OCI-LY3 (cell line): ENCODE measurements around the gene AHNAK2.

Experiments
- H2AFZ ChIP-seq: fragments of 200-600, 300-600 bp; shearing (Covaris generic); 2 replicates; pipeline ENCODE4 v1.6.0; 2014; ENCODE audit warnings: antibody characterized with exemption, low read depth, low read length
- H3K27ac ChIP-seq: fragments of 200-600, 300-600 bp; sonication (generic); 2 replicates; pipeline ENCODE4 v1.5.1; 2014; ENCODE audit warnings: mild to moderate bottlenecking, low read length, moderate library complexity, mixed read lengths
- H3K27me3 ChIP-seq: fragments of 200-600, 300-600 bp; sonication (generic); 2 replicates; pipeline ENCODE4 v1.6.1; 2014; ENCODE audit warnings: low read depth, low read length, mixed read lengths
- H3K36me3 ChIP-seq: fragments of 200-600, 300-600 bp; sonication (generic); replicated peaks from 2 replicates; pipeline ENCODE3; 2014; ENCODE audit warnings: low read depth, low read length, mixed read lengths
- H3K4me1 ChIP-seq: fragments of 300-600, 200-600 bp; sonication (generic); 2 replicates; pipeline ENCODE4 v1.6.1; 2014; ENCODE audit warnings: low read length, mixed read lengths
- H3K4me2 ChIP-seq: fragments of 200-600, 300-600 bp; sonication (generic); 2 replicates; pipeline ENCODE4 v1.6.1; 2014; ENCODE audit warnings: low read length, mixed read lengths
- H3K4me3 ChIP-seq: fragments of 300-600, 200-600 bp; sonication (generic); 2 replicates; pipeline ENCODE4 v1.5.1; 2014; ENCODE audit warnings: antibody characterized with exemption, mild to moderate bottlenecking, low read length, moderate library complexity
- H3K79me2 ChIP-seq: fragments of 300-600, 200-600 bp; shearing (Covaris generic); 2 replicates; pipeline ENCODE4 v1.6.1; 2014; ENCODE audit warnings: mild to moderate bottlenecking, low read length, mixed read lengths
- H3K9ac ChIP-seq: fragments of 300-600, 200-600 bp; shearing (Covaris generic); 2 replicates; pipeline ENCODE4 v1.6.0; 2014; ENCODE audit warnings: mild to moderate bottlenecking, low read length, moderate library complexity
- H3K9me3 ChIP-seq: fragments of 200-600, 300-600 bp; shearing (Covaris generic); 2 replicates; pipeline ENCODE4 v1.6.1; 2014; ENCODE audit warnings: low read length, mixed read lengths; ENCODE audit not compliant: insufficient read depth
- H4K20me1 ChIP-seq: fragments of 200-600, 300-600 bp; sonication (generic); 2 replicates; pipeline ENCODE4 v1.6.1; 2016; ENCODE audit warnings: low read length, mixed read lengths; ENCODE audit not compliant: insufficient read depth
- EZH2phosphoT487 ChIP-seq: fragments of 200-600 bp; shearing (Covaris generic); IDR thresholded peaks from 2 replicates; pipeline ENCODE4 v1.6.1; 2018; ENCODE audit warnings: antibody characterized with exemption, mixed run types, low read depth
- TF ChIP-seq, protein P1 (sequence below): fragments of 200-600, 300-600 bp; sonication (generic); IDR thresholded peaks from 2 replicates; pipeline ENCODE4 v1.5.1; 2014; ENCODE audit warnings: antibody characterized with exemption, low read length, low read depth

Gene AHNAK2

DNA sequence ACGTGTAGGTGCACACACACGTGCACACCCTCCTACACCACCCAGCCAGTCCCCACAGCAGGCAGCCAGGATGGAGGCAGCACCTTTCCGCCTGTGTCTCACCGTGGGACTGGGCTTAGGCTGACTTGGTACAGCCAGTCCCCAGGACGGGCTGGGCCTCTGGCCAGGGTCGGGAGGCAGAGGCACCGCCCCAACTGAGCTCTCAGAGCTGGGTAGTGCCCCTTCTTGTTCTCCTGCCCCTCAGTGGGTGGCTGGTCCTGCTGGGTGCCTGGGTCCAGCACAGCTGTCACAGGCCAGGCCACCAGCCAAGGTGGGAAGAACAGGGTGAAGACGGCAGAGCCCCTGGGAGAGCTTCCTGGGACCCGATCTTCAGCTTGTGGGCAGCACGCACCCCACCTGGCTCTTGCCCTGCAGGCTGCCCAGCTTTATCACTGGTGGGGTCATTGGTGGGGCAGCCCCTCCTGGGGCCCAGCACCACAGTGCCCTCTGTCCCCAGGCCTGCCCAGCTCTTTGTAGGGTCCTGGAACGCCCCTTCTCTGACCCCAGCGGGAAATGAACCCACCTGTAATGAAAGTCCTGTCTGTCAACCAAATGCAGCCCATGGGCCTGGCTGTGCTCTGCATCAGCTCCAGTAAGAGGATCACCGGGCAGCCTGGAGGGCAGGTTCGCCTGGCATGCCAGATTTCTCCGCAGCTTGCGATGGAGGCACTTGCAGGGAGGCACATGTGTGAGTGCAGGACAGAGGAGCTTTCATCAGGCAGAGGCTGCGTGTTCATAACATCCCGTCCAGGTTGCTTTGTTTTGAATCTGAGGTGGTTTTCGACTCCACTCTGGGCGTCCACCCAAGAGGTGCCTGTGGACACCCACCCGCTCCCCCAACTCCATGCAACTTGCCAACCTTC, 28.0 kb upstream of the AHNAK2 start:
- no peak overlapping the region for H3K27ac ChIP-seq
- no peak overlapping the region for H2AFZ ChIP-seq
- no peak overlapping the region for H3K4me2 ChIP-seq
- H3K9me3 ChIP-seq: no peaks in the 10 kb centered on the region
- H3K4me1 ChIP-seq: peaks cover 8% of the 10 kb centered on the region
- H4K20me1 ChIP-seq: peaks cover 49% of the 10 kb centered on the region
- H3K36me3 ChIP-seq: peaks cover 39% of the 10 kb centered on the region
- no peaks in the 10 kb centered on the region for H3K27me3 ChIP-seq
- TF ChIP-seq EZH2phosphoT487: no peak
- TF ChIP-seq, protein P1, sequence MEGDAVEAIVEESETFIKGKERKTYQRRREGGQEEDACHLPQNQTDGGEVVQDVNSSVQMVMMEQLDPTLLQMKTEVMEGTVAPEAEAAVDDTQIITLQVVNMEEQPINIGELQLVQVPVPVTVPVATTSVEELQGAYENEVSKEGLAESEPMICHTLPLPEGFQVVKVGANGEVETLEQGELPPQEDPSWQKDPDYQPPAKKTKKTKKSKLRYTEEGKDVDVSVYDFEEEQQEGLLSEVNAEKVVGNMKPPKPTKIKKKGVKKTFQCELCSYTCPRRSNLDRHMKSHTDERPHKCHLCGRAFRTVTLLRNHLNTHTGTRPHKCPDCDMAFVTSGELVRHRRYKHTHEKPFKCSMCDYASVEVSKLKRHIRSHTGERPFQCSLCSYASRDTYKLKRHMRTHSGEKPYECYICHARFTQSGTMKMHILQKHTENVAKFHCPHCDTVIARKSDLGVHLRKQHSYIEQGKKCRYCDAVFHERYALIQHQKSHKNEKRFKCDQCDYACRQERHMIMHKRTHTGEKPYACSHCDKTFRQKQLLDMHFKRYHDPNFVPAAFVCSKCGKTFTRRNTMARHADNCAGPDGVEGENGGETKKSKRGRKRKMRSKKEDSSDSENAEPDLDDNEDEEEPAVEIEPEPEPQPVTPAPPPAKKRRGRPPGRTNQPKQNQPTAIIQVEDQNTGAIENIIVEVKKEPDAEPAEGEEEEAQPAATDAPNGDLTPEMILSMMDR: no peak
- peaks cover 45% of the 10 kb centered on the region for H3K79me2 ChIP-seq
- no peak overlapping the region for H3K9ac ChIP-seq
- no peak overlapping the region for H3K4me3 ChIP-seq

GRCh38 chr14:105005329-105005928, 27.3 kb upstream of the AHNAK2 start:
- peaks cover 32% of the 10 kb centered on the region for H3K36me3 ChIP-seq
- H3K27ac ChIP-seq: no peak overlapping the region
- H3K79me2 ChIP-seq: peaks cover 37% of the 10 kb centered on the region
- H2AFZ ChIP-seq: no peak overlapping the region
- H3K27me3 ChIP-seq: no peaks in the 10 kb centered on the region
- no peaks in the 10 kb centered on the region for H3K9me3 ChIP-seq
- H3K4me2 ChIP-seq: no peak overlapping the region
- H3K9ac ChIP-seq: no peak overlapping the region
- H3K4me1 ChIP-seq: peaks cover 8% of the 10 kb centered on the region
- peaks cover 43% of the 10 kb centered on the region for H4K20me1 ChIP-seq
- no peak overlapping the region for H3K4me3 ChIP-seq
- TF ChIP-seq, protein P1: no peak
- TF ChIP-seq EZH2phosphoT487: no peak

DNA sequence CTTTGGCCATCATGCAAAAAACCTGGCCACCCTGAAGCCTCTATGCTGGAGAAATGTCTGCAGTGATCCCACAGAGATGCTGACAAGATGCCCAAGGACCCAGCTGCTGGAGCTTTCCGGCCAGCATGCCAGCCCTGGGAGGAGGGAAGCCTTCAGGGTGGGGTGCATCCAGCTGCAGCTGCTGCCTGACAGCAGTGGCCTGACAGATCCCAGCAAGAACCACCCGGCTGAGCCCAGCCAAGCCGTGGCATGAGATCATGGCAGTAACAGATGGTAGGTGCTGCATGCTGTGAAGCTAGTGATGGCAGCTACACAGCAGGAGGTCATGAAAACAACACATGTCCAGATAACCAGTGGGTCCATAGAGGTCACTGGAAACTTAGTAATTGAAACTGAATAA, 21.2 kb upstream of the AHNAK2 start:
- no peak overlapping the region for H3K27ac ChIP-seq
- no peaks in the 10 kb centered on the region for H3K9me3 ChIP-seq
- no peak overlapping the region for H3K4me2 ChIP-seq
- H2AFZ ChIP-seq: no peak overlapping the region
- H3K79me2 ChIP-seq: no peaks in the 10 kb centered on the region
- no peaks in the 10 kb centered on the region for H3K27me3 ChIP-seq
- H3K36me3 ChIP-seq: peaks cover 14% of the 10 kb centered on the region
- H4K20me1 ChIP-seq: peaks cover 3% of the 10 kb centered on the region; the same call in 1 of the 2 replicates
- no peak for TF ChIP-seq EZH2phosphoT487
- TF ChIP-seq, protein P1: no peak
- H3K4me3 ChIP-seq: no peak overlapping the region
- H3K4me1 ChIP-seq: peaks cover 7% of the 10 kb centered on the region
- no peak overlapping the region for H3K9ac ChIP-seq

DNA sequence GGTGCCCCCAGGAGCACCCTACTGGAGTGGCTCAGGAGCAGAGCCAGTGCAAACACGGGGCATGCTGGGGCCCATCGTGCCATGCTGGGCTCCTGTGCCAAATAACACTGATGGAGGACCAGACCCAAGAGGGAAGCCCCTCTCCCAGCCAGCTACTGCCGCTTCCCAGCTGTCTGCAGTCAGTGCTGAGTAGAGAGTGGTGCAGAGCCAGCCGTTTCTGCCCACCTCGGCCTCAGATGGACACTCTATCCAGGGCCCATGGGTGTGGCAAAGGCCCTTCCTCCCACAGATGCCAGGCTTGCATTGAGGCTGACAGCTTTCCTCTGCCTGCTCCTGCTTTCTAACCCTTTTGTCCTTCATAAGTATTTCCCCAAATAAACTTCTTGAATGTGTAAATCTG, 20.6 kb upstream of the AHNAK2 start:
- Histone ChIP-seq H3K79me2 (no peaks in the 10 kb centered on the region), H3K4me3 (no peak overlapping the region), H3K4me1 (peaks cover 2% of the 10 kb centered on the region), H4K20me1 (no peaks in the 10 kb centered on the region), H3K9ac (no peak overlapping the region), H3K27ac (no peak overlapping the region), H3K36me3 (peaks cover 14% of the 10 kb centered on the region), H2AFZ (no peak overlapping the region), H3K27me3 (no peaks in the 10 kb centered on the region), H3K4me2 (no peak overlapping the region), H3K9me3 (no peaks in the 10 kb centered on the region)
- no peak for TF ChIP-seq EZH2phosphoT487
- TF ChIP-seq, protein P1: no peak
